ENCODE data around the gene SMURF1. TPM values are rescaled to one million over a fixed set of nuclear protein-coding genes. Genes with fewer than 3 reads are reported as not detected.
A peak's percentile ranks its signal among the peaks of the same experiment; 100 is the strongest.
"Not testable (repeated sequence)": the region's sequence is repeated elsewhere in the genome, so short reads cannot be mapped to it uniquely, and the experiment has no call there.

Gene SMURF1
- total and polyA plus RNA-seq, 2 experiments from 2014 or later = 12.4 to 21.7 TPM

DNA sequence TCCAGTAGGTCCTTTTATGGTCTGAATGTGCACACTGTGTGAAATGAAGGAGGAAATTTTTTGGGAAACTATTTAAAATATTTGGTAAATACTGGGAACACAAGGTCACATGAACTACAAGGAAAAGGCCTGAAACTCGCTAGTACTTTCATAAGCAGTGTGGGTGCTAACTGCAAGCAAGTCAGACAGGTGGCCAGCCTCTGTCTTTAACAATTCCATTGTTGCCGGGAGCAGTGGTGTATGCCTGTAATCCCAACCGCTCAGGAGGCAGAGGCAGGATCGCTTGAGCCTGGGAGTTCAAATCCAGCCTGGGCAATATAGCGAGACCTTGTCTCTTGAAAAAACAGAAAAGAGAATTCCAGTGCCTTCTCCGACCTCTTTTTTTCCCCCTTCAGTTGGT lies 37.5 kb downstream of the SMURF1 start:
- H3K79me2 ChIP-seq = peaks cover 99% of the 10 kb centered on the region
- H3K27me3 ChIP-seq = no peaks in the 10 kb centered on the region
- peak overlapping the region; percentile 27 for H3K27ac ChIP-seq
- H3K4me3 ChIP-seq = no peak overlapping the region
- WGBS (ENCODE audit: low lambda C conversion rate, missing lambda C conversion rate) = 81% methylated on average over 6 of the region's 6 CpGs
- H3K4me2 ChIP-seq = peak overlapping the region; percentile 5
- DNase-seq (ENCODE audit: low spot score) = no peak
- no peak for TF ChIP-seq EZH2 (IDR thresholded peaks at IDR 0.05; ENCODE audit: borderline replicate concordance)
- no peak for TF ChIP-seq EZH2phosphoT487 (IDR thresholded peaks at IDR 0.05; ENCODE audit: low read depth, severe bottlenecking, unreplicated experiment)
- TF ChIP-seq, protein P1, sequence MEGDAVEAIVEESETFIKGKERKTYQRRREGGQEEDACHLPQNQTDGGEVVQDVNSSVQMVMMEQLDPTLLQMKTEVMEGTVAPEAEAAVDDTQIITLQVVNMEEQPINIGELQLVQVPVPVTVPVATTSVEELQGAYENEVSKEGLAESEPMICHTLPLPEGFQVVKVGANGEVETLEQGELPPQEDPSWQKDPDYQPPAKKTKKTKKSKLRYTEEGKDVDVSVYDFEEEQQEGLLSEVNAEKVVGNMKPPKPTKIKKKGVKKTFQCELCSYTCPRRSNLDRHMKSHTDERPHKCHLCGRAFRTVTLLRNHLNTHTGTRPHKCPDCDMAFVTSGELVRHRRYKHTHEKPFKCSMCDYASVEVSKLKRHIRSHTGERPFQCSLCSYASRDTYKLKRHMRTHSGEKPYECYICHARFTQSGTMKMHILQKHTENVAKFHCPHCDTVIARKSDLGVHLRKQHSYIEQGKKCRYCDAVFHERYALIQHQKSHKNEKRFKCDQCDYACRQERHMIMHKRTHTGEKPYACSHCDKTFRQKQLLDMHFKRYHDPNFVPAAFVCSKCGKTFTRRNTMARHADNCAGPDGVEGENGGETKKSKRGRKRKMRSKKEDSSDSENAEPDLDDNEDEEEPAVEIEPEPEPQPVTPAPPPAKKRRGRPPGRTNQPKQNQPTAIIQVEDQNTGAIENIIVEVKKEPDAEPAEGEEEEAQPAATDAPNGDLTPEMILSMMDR (IDR thresholded peaks at IDR 0.05; ENCODE audit: poor library complexity) = no peak
- H3K4me1 ChIP-seq (ENCODE audit: insufficient read depth) = peaks cover 8% of the 10 kb centered on the region
- no peak overlapping the region for H2AFZ ChIP-seq
- H4K20me1 ChIP-seq (ENCODE audit: insufficient read depth, poor library complexity, severe bottlenecking) = peaks cover 17% of the 10 kb centered on the region
- no peaks in the 10 kb centered on the region for H3K9me3 ChIP-seq (ENCODE audit: low read depth)
- H3K36me3 ChIP-seq (replicated peaks; ENCODE audit: insufficient read depth, low read depth) = no peaks in the 10 kb centered on the region
- H3K9me2 ChIP-seq (replicated peaks; ENCODE audit: insufficient read depth) = no peaks in the 10 kb centered on the region

DNA sequence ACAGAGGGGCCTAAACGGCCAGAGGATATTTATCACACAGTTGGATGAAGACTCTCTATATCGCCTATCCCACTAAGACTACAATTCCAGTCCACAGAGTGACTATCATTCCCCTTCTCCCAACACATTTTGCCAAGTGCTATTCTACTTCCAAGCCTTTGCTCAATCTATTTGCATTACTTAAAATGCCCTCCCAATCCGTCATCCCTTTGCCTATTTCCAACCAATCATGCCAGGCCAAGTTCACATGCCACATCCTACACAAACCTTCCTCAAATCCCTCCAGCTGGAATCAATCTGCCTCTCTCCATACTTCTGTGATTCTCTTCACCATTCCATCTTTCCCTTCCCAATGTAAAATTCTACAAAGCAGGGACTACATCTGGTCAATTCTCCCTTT lies 38.2 kb downstream of the SMURF1 start:
- no peak overlapping the region for H2AFZ ChIP-seq
- H3K36me3 ChIP-seq (replicated peaks; ENCODE audit: insufficient read depth, low read depth) = no peaks in the 10 kb centered on the region
- no peak overlapping the region for H3K4me3 ChIP-seq
- no peak for DNase-seq (ENCODE audit: low spot score)
- no peaks in the 10 kb centered on the region for H3K9me2 ChIP-seq (replicated peaks; ENCODE audit: insufficient read depth)
- H3K27ac ChIP-seq = no peak overlapping the region
- H3K27me3 ChIP-seq = no peaks in the 10 kb centered on the region
- 84% methylated on average over 3 of the region's 3 CpGs for WGBS (ENCODE audit: low lambda C conversion rate, missing lambda C conversion rate)
- H3K9me3 ChIP-seq (ENCODE audit: low read depth) = no peaks in the 10 kb centered on the region
- peaks cover 8% of the 10 kb centered on the region for H3K4me1 ChIP-seq (ENCODE audit: insufficient read depth)
- H3K4me2 ChIP-seq = no peak overlapping the region
- no peak for TF ChIP-seq EZH2phosphoT487 (IDR thresholded peaks at IDR 0.05; ENCODE audit: low read depth, severe bottlenecking, unreplicated experiment)
- TF ChIP-seq, protein P1 (IDR thresholded peaks at IDR 0.05; ENCODE audit: poor library complexity) = no peak
- TF ChIP-seq EZH2 (IDR thresholded peaks at IDR 0.05; ENCODE audit: borderline replicate concordance) = no peak
- peaks cover 99% of the 10 kb centered on the region for H3K79me2 ChIP-seq
- peaks cover 17% of the 10 kb centered on the region for H4K20me1 ChIP-seq (ENCODE audit: insufficient read depth, poor library complexity, severe bottlenecking)

GRCh38 chr7:99104631-99105030 lies 39.3 kb downstream of the SMURF1 start:
- TF ChIP-seq, protein P1 (IDR thresholded peaks at IDR 0.05; ENCODE audit: poor library complexity) = no peak
- no peak for TF ChIP-seq EZH2 (IDR thresholded peaks at IDR 0.05; ENCODE audit: borderline replicate concordance)
- no peak for TF ChIP-seq EZH2phosphoT487 (IDR thresholded peaks at IDR 0.05; ENCODE audit: low read depth, severe bottlenecking, unreplicated experiment)
- DNase-seq (ENCODE audit: low spot score) = no peak
- Histone ChIP-seq H3K4me2 (no peak overlapping the region), H2AFZ (no peak overlapping the region), H3K9me2 (replicated peaks; ENCODE audit: insufficient read depth) (no peaks in the 10 kb centered on the region), H3K27ac (no peak overlapping the region), H3K4me1 (ENCODE audit: insufficient read depth) (peaks cover under 1% of the 10 kb centered on the region), H3K9me3 (ENCODE audit: low read depth) (no peaks in the 10 kb centered on the region), H3K36me3 (replicated peaks; ENCODE audit: insufficient read depth, low read depth) (no peaks in the 10 kb centered on the region), H4K20me1 (ENCODE audit: insufficient read depth, poor library complexity, severe bottlenecking) (peaks cover 17% of the 10 kb centered on the region), H3K79me2 (peaks cover 99% of the 10 kb centered on the region), H3K4me3 (no peak overlapping the region), H3K27me3 (no peaks in the 10 kb centered on the region)
- WGBS (ENCODE audit: low lambda C conversion rate, missing lambda C conversion rate) = 97% methylated on average over 3 of the region's 3 CpGs

- H3K4me1 ChIP-seq (ENCODE audit: insufficient read depth) = not testable (repeated sequence)
These were observed 40.1 kb downstream of the SMURF1 start for GRCh38 chr7:99103836-99104235.

More at GRCh38 chr7:99103836-99104235, 40.1 kb downstream of the SMURF1 start:
- Histone ChIP-seq H3K79me2 (peaks cover 96% of the 10 kb centered on the region), H4K20me1 (ENCODE audit: insufficient read depth, poor library complexity, severe bottlenecking) (peaks cover 11% of the 10 kb centered on the region)
- H3K9me2 ChIP-seq (replicated peaks; ENCODE audit: insufficient read depth); H3K9me3 ChIP-seq (ENCODE audit: low read depth); H3K36me3 ChIP-seq (replicated peaks; ENCODE audit: insufficient read depth, low read depth); H2AFZ ChIP-seq; DNase-seq (ENCODE audit: low spot score); H3K27me3 ChIP-seq; H3K4me3 ChIP-seq; H3K4me2 ChIP-seq; H3K27ac ChIP-seq: not testable (repeated sequence)
- WGBS (ENCODE audit: low lambda C conversion rate, missing lambda C conversion rate) = 97% methylated on average over 13 of the region's 13 CpGs

Measured in hepatocyte (in vitro differentiated cells).